VCaP (cell line): ENCODE measurements around the gene MICB.
"Not testable (repeated sequence)": the region's sequence is repeated elsewhere in the genome, so short reads cannot be mapped to it uniquely, and the experiment has no call there.

Source experiments
- H3K27ac ChIP-seq: fragments of 450-650 bp; 2 replicates; pipeline ENCODE4 v1.5.1; 2017
- TF ChIP-seq, protein P1 (sequence below): fragments of 450-650 bp; conservative IDR thresholded peaks from 2 replicates; pipeline ENCODE4 v1.5.1; 2017; ENCODE audit warnings: mild to moderate bottlenecking, moderate library complexity

MICB gene

DNA sequence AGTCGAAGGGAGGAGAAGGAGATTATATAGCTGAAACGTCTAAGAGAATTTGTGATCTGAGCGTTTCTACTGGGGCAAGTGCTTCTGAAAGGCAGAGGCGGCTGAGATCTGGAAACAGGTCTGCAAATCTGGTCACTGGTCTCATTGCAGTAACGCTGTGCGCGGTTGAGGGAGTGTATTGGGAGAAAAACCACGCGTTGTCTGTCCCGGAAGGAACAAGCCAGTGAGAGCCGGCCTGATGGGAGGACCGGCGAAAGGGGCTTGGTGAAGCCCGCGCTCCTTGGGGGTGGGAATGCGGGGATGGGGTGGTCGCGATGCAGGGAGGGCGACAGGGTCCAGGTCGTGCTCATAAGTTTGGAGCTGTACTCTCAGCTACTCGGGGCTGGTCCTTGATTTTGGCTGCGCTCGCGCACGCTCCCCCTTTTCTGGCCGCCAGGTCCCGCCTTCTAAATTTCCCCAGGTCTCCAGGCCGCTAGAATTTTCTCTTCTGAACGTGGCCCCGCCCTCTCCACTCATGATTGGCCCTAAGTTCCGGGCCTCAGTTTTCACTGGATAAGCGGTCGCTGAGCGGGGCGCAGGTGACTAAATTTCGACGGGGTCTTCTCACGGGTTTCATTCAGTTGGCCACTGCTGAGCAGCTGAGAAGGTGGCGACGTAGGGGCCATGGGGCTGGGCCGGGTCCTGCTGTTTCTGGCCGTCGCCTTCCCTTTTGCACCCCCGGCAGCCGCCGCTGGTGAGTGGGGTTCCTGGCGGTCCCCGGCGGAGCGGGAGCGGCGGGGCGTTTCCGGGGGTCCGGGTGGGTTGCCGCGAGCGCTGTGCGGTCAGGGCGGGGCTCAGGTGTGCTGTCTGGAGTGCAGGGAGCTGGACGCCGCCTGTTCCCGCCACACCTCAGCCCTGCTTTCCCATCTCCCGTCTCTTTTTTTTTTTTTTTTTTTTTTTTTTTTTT is at the start of gene MICB:
MICB (plus strand) TSS at position 615 of the 946 bp plus-strand sequence; CDS start at position 664, 49 bp downstream.
- H3K27ac ChIP-seq = no peak within 1 kb of the TSS
- TF ChIP-seq, protein P1, sequence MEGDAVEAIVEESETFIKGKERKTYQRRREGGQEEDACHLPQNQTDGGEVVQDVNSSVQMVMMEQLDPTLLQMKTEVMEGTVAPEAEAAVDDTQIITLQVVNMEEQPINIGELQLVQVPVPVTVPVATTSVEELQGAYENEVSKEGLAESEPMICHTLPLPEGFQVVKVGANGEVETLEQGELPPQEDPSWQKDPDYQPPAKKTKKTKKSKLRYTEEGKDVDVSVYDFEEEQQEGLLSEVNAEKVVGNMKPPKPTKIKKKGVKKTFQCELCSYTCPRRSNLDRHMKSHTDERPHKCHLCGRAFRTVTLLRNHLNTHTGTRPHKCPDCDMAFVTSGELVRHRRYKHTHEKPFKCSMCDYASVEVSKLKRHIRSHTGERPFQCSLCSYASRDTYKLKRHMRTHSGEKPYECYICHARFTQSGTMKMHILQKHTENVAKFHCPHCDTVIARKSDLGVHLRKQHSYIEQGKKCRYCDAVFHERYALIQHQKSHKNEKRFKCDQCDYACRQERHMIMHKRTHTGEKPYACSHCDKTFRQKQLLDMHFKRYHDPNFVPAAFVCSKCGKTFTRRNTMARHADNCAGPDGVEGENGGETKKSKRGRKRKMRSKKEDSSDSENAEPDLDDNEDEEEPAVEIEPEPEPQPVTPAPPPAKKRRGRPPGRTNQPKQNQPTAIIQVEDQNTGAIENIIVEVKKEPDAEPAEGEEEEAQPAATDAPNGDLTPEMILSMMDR = no peak

DNA sequence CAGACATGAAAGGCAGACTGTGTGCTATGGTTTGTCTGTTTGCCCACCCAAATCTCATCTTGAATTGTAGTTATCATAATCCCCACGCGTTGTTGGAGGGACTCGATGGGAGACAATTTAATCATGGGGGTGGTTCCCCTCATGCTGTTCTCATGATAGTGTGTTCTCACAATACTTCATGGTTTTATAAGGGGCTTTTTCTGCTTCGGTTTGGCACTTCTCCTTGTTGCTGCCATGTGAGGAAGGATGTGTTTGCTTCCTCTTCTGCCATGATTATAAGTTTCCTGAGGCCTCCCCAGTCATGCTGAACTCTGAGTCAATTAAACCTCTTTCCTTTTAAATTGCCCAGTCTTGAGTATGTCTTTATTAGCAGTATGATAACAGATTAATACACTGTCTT is 47.2 kb upstream of the MICB start:
- no peak overlapping the region for H3K27ac ChIP-seq
- TF ChIP-seq, protein P1 = no peak

DNA sequence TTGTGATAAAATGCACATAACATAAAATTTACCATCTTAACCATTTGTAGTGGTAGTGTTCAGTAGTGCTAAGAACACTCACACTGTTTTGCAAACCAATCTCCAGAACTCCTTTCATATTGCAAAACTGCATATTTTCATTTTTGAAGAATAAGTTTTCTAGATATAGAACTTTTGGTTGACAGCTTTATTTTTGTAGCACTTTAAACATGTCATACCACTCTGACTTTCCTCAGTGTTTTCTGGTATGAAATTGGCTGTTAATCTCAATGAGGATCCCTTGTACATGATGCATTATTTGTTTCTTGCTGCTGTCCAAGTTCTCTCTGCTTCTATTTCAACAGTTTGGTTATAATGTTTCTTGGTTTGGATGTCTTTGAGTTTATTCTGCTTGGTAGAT is 45.1 kb upstream of the MICB start:
- TF ChIP-seq, protein P1 = no peak
- H3K27ac ChIP-seq = no peak overlapping the region

DNA sequence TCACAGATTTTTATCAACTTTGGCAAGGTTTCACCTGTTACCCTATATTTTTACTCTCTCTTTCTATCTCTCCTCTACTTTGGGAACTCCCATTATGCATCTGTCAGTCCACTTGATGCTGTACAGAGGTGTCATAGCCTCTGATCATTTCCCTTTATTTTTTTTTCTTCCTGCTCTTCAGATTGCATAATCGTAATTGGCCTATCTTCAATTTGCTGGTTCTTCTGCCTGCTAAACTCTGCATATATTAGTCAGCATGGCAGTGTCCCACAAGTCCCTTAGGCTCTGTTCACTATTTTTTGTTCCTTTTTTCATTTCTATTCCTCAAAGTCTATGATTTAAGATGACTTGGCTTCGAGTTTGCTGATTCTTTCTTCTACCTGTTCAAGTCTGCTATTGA is 44.7 kb upstream of the MICB start:
- no peak overlapping the region for H3K27ac ChIP-seq

DNA sequence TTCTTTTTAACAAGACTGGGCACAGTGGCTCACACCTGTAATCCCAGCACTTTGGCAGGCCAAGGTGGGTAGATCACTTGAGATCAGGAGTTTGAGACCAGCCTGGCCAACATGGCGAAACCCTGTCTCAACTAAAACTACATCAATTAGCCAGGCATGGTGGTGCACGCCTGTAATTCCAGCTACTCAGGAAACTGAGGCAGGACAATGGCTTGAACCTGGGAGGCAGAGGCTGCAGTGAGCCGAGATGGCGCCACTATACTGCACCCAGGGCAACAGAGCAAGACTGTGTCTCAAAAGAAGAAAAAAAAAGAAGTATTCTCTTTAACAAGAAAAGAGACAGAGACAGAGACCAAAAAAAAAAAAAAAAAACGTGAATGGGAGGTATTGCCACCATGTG is 38.1 kb upstream of the MICB start:
- not testable (repeated sequence) for H3K27ac ChIP-seq

More for the DNA sequence above, 44.7 kb upstream of the MICB start:
- TF ChIP-seq, protein P1 = no peak

DNA sequence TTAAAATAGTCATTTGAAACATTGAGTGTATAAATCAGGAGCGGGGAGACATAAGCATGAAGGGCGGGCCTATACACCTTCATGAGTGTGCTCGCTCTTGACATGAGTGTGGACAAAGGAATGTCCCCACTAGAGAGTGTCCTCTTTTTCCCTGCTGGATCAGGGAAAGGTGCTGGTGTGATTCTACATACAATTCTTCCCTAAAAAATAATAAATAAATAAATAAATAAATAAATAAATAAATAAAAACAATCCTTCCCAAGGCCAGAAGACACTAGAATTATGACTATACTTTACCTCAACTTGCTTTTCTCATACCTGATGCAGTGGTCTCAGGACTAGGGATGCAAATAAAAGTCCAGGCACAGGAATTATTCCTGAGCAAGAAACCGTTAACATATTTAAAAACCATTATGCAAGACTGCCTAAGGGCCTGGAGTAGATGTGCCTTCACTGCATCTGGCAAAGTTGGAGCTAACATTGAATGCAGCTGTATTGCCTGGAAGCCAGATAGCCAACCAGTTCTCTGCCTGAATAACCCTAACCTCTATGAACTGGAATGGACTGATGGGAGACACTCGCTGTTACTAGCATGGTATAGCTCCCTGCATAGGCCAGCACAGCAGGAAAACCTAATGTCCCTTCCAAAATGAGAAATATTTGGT is 37.5 kb upstream of the MICB start:
- TF ChIP-seq, protein P1 = no peak
- H3K27ac ChIP-seq = no peak overlapping the region

DNA sequence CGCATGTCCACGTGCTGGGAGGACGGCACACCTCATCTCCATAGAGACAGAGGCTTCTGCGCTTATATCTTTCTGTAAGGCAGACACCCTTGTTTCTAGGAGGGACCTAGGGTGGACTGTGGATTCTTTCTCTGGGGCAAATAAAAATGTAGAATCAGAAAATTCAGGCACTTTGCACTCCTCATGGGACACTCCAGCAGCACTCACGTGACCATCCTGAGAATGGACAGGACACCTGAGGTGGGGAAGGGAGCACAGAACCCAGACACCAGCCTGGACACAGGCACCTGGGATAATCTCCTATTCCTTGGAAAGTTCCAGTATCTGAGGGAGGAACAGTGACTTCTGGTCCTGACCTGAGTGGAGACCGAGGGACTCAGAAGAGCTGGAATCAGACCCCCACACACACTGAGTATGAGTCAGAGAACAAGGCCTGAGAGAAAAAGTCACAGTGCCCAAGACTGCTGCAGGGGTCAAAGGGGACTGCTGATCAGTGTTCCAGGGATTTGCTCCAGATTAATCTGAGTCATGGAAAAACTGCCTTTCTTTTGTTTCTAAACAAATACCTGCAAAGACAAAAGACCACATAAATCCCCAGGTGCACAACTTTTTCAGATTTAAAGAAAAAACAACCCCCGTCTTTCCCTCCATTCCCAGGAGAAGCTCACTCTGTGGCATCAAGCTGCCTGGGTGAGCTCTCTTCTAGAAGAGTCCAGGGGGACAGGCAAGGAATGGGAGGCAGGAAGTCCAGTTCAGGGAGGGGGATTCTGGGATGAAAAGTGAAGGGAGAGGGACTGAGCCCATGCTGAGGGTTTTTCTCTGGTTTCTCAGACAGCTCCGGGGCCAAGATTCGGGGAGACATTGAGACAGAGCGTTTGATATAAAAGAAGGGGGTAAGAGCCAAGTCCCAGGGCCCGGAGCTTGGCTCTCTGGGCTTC is 35.6 kb upstream of the MICB start:
- H3K27ac ChIP-seq = no peak overlapping the region; the same call in 1 of the 2 replicates
- TF ChIP-seq, protein P1 = no peak
